ENCODE data around the gene SHB. TPM values are rescaled to one million over a fixed set of nuclear protein-coding genes. Genes with fewer than 3 reads are reported as not detected.

SHB gene
- total and polyA plus RNA-seq, 2 experiments from 2014 or later, result 28.2 to 46.9 TPM

GRCh38 chr9:37971108-37971459 lies 97.9 kb downstream of the SHB start:
- no peak overlapping the region for H3K27ac ChIP-seq
- H3K36me3 ChIP-seq, result peaks cover 4% of the 10 kb centered on the region
- no peak for TF ChIP-seq CTCF (IDR thresholded peaks at IDR 0.05; ENCODE audit: low read depth, low read length)
- no peaks in the 10 kb centered on the region for H3K9me3 ChIP-seq (ENCODE audit: low read depth)
- H3K4me3 ChIP-seq, result no peak overlapping the region
- no peaks in the 10 kb centered on the region for H3K27me3 ChIP-seq
- H3K4me1 ChIP-seq (ENCODE audit: low read depth), result peaks cover 20% of the 10 kb centered on the region
- DNase-seq (ENCODE audit: low read depth in 1 of 2, low spot score in 1 of 2), result no peak

- H3K4me3 ChIP-seq, result no peak overlapping the region
- peaks cover 20% of the 10 kb centered on the region for H3K4me1 ChIP-seq (ENCODE audit: low read depth)
- H3K9me3 ChIP-seq (ENCODE audit: low read depth), result no peaks in the 10 kb centered on the region
- H3K27ac ChIP-seq, result peak overlapping the region; percentile 45
- H3K36me3 ChIP-seq, result peaks cover 4% of the 10 kb centered on the region
- TF ChIP-seq CTCF (IDR thresholded peaks at IDR 0.05; ENCODE audit: low read depth, low read length), result no peak
- no peak for DNase-seq (ENCODE audit: low read depth in 1 of 2, low spot score in 1 of 2)
- no peaks in the 10 kb centered on the region for H3K27me3 ChIP-seq
These were observed 98.5 kb downstream of the SHB start for GRCh38 chr9:37970301-37971107.

GRCh38 chr9:37969558-37970300 lies 99.3 kb downstream of the SHB start:
- H3K4me1 ChIP-seq (ENCODE audit: low read depth), result peaks cover 20% of the 10 kb centered on the region
- no peak overlapping the region for H3K4me3 ChIP-seq
- H3K27me3 ChIP-seq, result no peaks in the 10 kb centered on the region
- DNase-seq (ENCODE audit: low read depth in 1 of 2, low spot score in 1 of 2), result peak in 1 of 2 donors; percentile 40
- peaks cover 4% of the 10 kb centered on the region for H3K36me3 ChIP-seq
- H3K9me3 ChIP-seq (ENCODE audit: low read depth), result no peaks in the 10 kb centered on the region
- H3K27ac ChIP-seq, result peak overlapping the region; percentile 45
- TF ChIP-seq CTCF (IDR thresholded peaks at IDR 0.05; ENCODE audit: low read depth, low read length), result no peak

GRCh38 chr9:37969130-37969529 lies 99.9 kb downstream of the SHB start:
- peak; percentile 26 to 82 for DNase-seq (ENCODE audit: low read depth in 1 of 2, low spot score in 1 of 2)
- Histone ChIP-seq H3K4me1 (ENCODE audit: low read depth) (peaks cover 20% of the 10 kb centered on the region), H3K27ac (no peak overlapping the region), H3K4me3 (no peak overlapping the region), H3K9me3 (ENCODE audit: low read depth) (no peaks in the 10 kb centered on the region), H3K36me3 (peaks cover 4% of the 10 kb centered on the region), H3K27me3 (no peaks in the 10 kb centered on the region)
- peak; percentile 10 for TF ChIP-seq CTCF (IDR thresholded peaks at IDR 0.05; ENCODE audit: low read depth, low read length)

GRCh38 chr9:37968228-37968701 lies 100.8 kb downstream of the SHB start:
- Histone ChIP-seq H3K4me1 (ENCODE audit: low read depth) (peaks cover 20% of the 10 kb centered on the region), H3K9me3 (ENCODE audit: low read depth) (no peaks in the 10 kb centered on the region), H3K4me3 (no peak overlapping the region), H3K27me3 (no peaks in the 10 kb centered on the region), H3K36me3 (no peaks in the 10 kb centered on the region), H3K27ac (no peak overlapping the region)
- TF ChIP-seq CTCF (IDR thresholded peaks at IDR 0.05; ENCODE audit: low read depth, low read length), result no peak
- DNase-seq (ENCODE audit: low read depth in 1 of 2, low spot score in 1 of 2), result peak in 1 of 2 donors; percentile 61

All from cardiac muscle cell (in vitro differentiated cells and primary cell).